ENCODE measurements around the gene SFXN3.

DNA sequence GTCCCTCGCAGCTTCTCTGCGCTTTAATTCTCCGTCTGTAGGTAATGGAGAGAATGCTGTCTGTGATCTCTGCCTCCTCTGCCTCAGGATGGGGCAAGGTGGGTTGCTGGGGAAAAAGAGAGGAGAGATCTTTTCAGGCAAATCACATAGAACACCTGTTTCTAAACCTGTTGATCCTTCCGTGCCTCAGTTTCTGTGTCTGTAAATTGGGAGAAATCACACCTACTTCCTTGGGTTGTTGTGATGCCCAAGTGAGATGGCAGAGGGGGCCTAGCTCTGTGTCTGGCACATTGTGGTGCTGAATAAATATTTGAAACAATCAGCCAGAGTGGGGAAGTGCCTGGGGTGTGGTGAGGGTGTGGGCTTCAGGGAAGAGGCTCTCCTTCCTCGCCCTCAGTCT is 59.6 kb downstream of the SFXN3 start:
- TF ChIP-seq, protein P1, sequence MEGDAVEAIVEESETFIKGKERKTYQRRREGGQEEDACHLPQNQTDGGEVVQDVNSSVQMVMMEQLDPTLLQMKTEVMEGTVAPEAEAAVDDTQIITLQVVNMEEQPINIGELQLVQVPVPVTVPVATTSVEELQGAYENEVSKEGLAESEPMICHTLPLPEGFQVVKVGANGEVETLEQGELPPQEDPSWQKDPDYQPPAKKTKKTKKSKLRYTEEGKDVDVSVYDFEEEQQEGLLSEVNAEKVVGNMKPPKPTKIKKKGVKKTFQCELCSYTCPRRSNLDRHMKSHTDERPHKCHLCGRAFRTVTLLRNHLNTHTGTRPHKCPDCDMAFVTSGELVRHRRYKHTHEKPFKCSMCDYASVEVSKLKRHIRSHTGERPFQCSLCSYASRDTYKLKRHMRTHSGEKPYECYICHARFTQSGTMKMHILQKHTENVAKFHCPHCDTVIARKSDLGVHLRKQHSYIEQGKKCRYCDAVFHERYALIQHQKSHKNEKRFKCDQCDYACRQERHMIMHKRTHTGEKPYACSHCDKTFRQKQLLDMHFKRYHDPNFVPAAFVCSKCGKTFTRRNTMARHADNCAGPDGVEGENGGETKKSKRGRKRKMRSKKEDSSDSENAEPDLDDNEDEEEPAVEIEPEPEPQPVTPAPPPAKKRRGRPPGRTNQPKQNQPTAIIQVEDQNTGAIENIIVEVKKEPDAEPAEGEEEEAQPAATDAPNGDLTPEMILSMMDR (IDR thresholded peaks at IDR 0.05) = no peak
- TF ChIP-seq POLR2A (IDR thresholded peaks at IDR 0.05) = no peak

Data from esophagus squamous epithelium (tissue), 4 donors.